Measurements from ENCODE around the gene CWC27. TPM values are rescaled to one million over a fixed set of nuclear protein-coding genes. Genes with fewer than 3 reads are reported as not detected.

CWC27 gene
- total and polyA plus RNA-seq, 2 of the 13 experiments (the other 11 are each of a cell fraction or from before 2014, with no cell fraction given), result 21.1 to 25.7 TPM

- BruUV-seq (replicated peaks), result no TSS peak
- Histone ChIP-seq H3K79me2 (ENCODE audit: insufficient read depth, low read length) (no peaks in the 10 kb centered on the region), H2AFZ (ENCODE audit: low read length) (no peak overlapping the region), H3K9me3 (ENCODE audit: low read length) (no peaks in the 10 kb centered on the region), H3K9ac (ENCODE audit: insufficient read depth, low read depth, low read length) (no peak overlapping the region), H3K4me1 (ENCODE audit: insufficient read depth, low read length) (no peaks in the 10 kb centered on the region), H3K4me2 (ENCODE audit: low read depth, low read length) (no peak overlapping the region), H3K27ac (ENCODE audit: extremely low read length, insufficient read depth, low read length) (no peak overlapping the region), H4K20me1 (ENCODE audit: insufficient read depth, low read length) (no peaks in the 10 kb centered on the region), H3K36me3 (replicated peaks in 1 of 2; ENCODE audit: control insufficient read depth in 1 of 2, insufficient read depth in 2 of 2, low read length in 2 of 2) (no peaks in the 10 kb centered on the region), H3K27me3 (ENCODE audit: control insufficient read depth in 1 of 2, insufficient read depth in 2 of 2, low read length in 2 of 2) (peaks cover 0 to 8% of the 10 kb centered on the region in 2 experiments; a peak in 1 of 5 replicates), H3K4me3 (replicated peaks in 1 of 3; ENCODE audit: insufficient read depth in 1 of 3, low read depth in 2 of 3, low read length in 3 of 3) (no peak overlapping the region)
- no peak for DNase-seq (ENCODE audit: low spot score)
- intact Hi-C loops (cut with micrococcal nuclease; ENCODE audit: unreplicated experiment), result no loop called here
- ChIA-PET POLR2A (no interaction called here), CTCF (ENCODE audit: low intra/inter-chr PET ratio, low total read pairs) (no interaction called here)
- TF ChIP-seq ZNF263 (CRISPR knock-in tag; IDR thresholded peaks at IDR 0.05) (no peak), THAP11 (CRISPR knock-in tag; IDR thresholded peaks at IDR 0.05) (no peak), ZNF260 (CRISPR knock-in tag; IDR thresholded peaks at IDR 0.05; ENCODE audit: borderline replicate concordance, low read depth) (no peak), SMAD9 (CRISPR knock-in tag; IDR thresholded peaks at IDR 0.05) (no peak), ZNF296 (CRISPR knock-in tag; conservative IDR thresholded peaks at IDR 0.05) (no peak), ZFP41 (CRISPR knock-in tag; IDR thresholded peaks at IDR 0.05; ENCODE audit: borderline replicate concordance) (no peak), ELF1 (CRISPR knock-in tag; IDR thresholded peaks at IDR 0.05) (no peak), CCDC6 (CRISPR knock-in tag; IDR thresholded peaks at IDR 0.05) (no peak), ZNF468 (CRISPR knock-in tag; IDR thresholded peaks at IDR 0.05) (no peak), ZNF441 (CRISPR knock-in tag; IDR thresholded peaks at IDR 0.05; ENCODE audit: borderline replicate concordance) (no peak), ZNF33B (CRISPR knock-in tag; IDR thresholded peaks at IDR 0.05) (no peak), ZNF768 (CRISPR knock-in tag; IDR thresholded peaks at IDR 0.05) (no peak)
- TF ChIP-seq, protein P1, sequence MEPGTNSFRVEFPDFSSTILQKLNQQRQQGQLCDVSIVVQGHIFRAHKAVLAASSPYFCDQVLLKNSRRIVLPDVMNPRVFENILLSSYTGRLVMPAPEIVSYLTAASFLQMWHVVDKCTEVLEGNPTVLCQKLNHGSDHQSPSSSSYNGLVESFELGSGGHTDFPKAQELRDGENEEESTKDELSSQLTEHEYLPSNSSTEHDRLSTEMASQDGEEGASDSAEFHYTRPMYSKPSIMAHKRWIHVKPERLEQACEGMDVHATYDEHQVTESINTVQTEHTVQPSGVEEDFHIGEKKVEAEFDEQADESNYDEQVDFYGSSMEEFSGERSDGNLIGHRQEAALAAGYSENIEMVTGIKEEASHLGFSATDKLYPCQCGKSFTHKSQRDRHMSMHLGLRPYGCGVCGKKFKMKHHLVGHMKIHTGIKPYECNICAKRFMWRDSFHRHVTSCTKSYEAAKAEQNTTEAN (CRISPR knock-in tag; conservative IDR thresholded peaks at IDR 0.05), result no peak
- ATAC-seq, result no peak
- no peak for FAIRE-seq
- WGBS (ENCODE audit: low lambda C conversion rate), result 16% methylated on average over 5 of the region's 5 CpGs
- in situ Hi-C loops (cut with HindIII; ENCODE audit: extremely low pct_ligation_motif_present, low pct_unique_long_range_greater_than_20kb), result no loop called here
Measured at GRCh38 chr5:65050826-65051498, 282.2 kb downstream of the CWC27 start.
